ENCODE measurements around the gene SH3D21.

Gene SH3D21

GRCh38 chr1:36306210-36306901, at the start of gene SH3D21:
TSS of gene SH3D21 (plus strand) at chr1:36306368. CDS start at chr1:36306421, 53 bp downstream.
- peak within 1 kb of the TSS; percentile 91 for H3K4me3 ChIP-seq (ENCODE audit: low read length)
- H3K27ac ChIP-seq (ENCODE audit: low read length), result no peak within 1 kb of the TSS
- no peaks in the 10 kb centered on the region; the same call in 1 of the 2 replicates for H3K27me3 ChIP-seq (ENCODE audit: insufficient read depth, low read length)
- H3K4me1 ChIP-seq (ENCODE audit: insufficient read depth, low read length), result peaks cover 4% of the 10 kb centered on the region; the same call in 1 of the 2 replicates
- no peaks in the 10 kb centered on the region for H3K9me3 ChIP-seq (ENCODE audit: insufficient read depth, low read depth, low read length)
- H3K9ac ChIP-seq (ENCODE audit: low read depth, low read length), result peak within 1 kb of the TSS; percentile 72
- peaks cover 50% of the 10 kb centered on the region for H3K36me3 ChIP-seq (ENCODE audit: insufficient read depth, low read depth, low read length)

DNA sequence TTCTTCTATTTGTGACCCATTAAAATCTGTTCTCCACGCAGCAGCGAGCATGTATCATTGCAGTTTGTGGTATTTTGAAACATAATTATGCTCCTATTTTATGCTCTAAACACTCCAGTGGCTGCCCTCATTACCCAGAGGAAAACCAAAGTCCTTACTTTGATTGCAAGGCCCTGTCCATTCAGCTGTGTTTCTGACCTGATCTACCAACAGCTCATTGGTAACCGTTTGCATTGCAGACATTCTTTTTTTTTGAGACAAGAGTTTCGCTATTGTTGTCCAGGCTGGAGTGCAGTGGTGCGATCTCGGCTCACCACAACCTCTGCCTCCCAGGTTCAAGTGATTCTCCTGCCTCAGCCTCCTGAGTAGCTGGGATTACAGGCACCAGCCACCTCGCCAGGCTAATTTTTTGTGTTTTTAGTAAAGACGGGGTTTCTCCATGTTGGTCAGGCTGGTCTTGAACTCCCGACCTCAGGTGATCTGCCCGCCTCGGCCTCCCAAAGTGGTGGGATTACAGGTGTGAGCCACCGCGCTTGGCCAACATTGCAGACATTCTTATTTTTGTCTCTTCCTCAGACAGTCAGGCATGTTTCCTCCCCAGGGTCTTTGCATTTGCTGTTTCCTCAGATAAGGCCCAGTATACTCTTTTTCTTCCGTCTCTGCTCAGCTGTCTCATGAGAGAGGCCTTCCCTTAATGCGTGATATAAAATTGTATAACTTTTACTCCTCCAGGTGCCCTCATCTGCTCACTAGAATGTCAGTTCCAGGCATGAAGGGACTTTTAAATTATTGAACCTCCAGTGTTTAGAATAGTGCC, 49.4 kb upstream of the SH3D21 start:
- Histone ChIP-seq H3K9ac (ENCODE audit: low read depth, low read length) (no peak overlapping the region), H3K36me3 (ENCODE audit: insufficient read depth, low read depth, low read length) (peaks cover 32% of the 10 kb centered on the region), H3K27ac (ENCODE audit: low read length) (no peak overlapping the region)

DNA sequence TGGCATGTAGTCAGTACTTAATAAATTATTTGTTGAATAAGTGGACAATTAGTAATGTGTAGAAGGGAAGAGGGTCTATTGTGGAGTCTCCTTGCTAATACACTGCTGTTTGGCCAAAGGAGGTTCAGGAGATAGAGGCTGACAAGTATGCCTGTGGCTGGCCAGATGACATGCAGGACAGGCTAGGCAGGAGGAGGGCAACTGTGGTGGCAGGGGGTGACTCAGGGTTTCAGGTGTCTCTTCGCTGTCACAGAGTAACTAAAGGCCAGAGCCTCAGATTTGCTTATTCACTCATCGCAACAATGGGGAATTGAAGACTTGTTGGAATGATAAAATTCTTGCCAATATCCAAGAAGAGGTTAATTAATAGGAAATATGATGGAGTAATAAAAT, 48.8 kb upstream of the SH3D21 start:
- no peak overlapping the region for H3K9ac ChIP-seq (ENCODE audit: low read depth, low read length)
- H3K9me3 ChIP-seq (ENCODE audit: insufficient read depth, low read depth, low read length), result no peaks in the 10 kb centered on the region
- H3K4me1 ChIP-seq (ENCODE audit: insufficient read depth, low read length), result no peaks in the 10 kb centered on the region
- H3K4me3 ChIP-seq (ENCODE audit: low read length), result no peak overlapping the region
- no peak overlapping the region for H3K27ac ChIP-seq (ENCODE audit: low read length)
- no peaks in the 10 kb centered on the region for H3K27me3 ChIP-seq (ENCODE audit: insufficient read depth, low read length)
- peaks cover 35% of the 10 kb centered on the region for H3K36me3 ChIP-seq (ENCODE audit: insufficient read depth, low read depth, low read length)

More for the DNA sequence above, 49.4 kb upstream of the SH3D21 start:
- Histone ChIP-seq H3K4me1 (ENCODE audit: insufficient read depth, low read length) (no peaks in the 10 kb centered on the region), H3K4me3 (ENCODE audit: low read length) (no peak overlapping the region), H3K27me3 (ENCODE audit: insufficient read depth, low read length) (no peaks in the 10 kb centered on the region), H3K9me3 (ENCODE audit: insufficient read depth, low read depth, low read length) (no peaks in the 10 kb centered on the region)

DNA sequence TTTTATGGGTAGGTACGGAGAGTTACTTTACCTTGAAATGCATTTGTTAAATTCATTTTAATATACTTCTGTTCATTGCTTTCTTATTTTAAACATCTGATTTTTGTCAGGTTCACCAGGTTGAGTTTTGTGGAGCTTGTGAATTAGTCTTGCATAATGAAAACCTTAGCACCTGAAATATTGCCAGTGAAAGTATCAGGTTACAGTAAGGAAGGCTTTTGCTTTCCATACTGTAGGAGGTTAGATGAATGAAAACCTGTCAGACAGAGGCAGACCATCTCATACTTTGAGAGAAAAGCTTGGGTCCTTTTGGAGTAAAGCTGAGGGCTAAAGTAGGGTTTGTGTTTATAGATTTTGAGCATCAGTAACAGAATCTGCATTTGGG, 47.2 kb upstream of the SH3D21 start:
- H3K27ac ChIP-seq (ENCODE audit: low read length), result no peak overlapping the region
- H3K27me3 ChIP-seq (ENCODE audit: insufficient read depth, low read length), result no peaks in the 10 kb centered on the region
- H3K36me3 ChIP-seq (ENCODE audit: insufficient read depth, low read depth, low read length), result peaks cover 43% of the 10 kb centered on the region
- no peak overlapping the region for H3K9ac ChIP-seq (ENCODE audit: low read depth, low read length)
- no peaks in the 10 kb centered on the region for H3K9me3 ChIP-seq (ENCODE audit: insufficient read depth, low read depth, low read length)
- no peaks in the 10 kb centered on the region for H3K4me1 ChIP-seq (ENCODE audit: insufficient read depth, low read length)
- no peak overlapping the region for H3K4me3 ChIP-seq (ENCODE audit: low read length)

DNA sequence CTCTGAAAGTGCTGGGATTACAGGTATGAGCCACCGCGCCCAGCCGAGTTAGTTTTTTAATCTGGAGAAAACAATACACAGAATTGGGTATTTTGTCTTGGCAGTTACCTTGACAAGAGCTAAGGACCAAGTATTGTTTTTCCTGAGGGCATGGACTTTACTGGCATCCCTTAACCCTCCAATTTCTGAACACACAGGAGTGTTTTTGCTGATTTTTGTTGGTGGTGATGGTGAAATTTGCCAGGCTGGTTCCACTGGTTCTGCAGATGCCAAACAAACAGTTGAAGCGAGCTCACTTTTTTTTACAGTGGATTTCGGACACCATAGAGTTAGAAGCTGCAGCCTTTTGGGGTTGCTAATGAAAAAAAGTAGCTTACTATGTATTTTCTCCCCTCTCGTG, 37.2 kb upstream of the SH3D21 start:
- peaks cover 54% of the 10 kb centered on the region for H3K36me3 ChIP-seq (ENCODE audit: insufficient read depth, low read depth, low read length)
- H3K9me3 ChIP-seq (ENCODE audit: insufficient read depth, low read depth, low read length), result no peaks in the 10 kb centered on the region
- H3K4me1 ChIP-seq (ENCODE audit: insufficient read depth, low read length), result no peaks in the 10 kb centered on the region
- no peaks in the 10 kb centered on the region for H3K27me3 ChIP-seq (ENCODE audit: insufficient read depth, low read length)
- no peak overlapping the region for H3K9ac ChIP-seq (ENCODE audit: low read depth, low read length)
- H3K27ac ChIP-seq (ENCODE audit: low read length), result no peak overlapping the region
- no peak overlapping the region for H3K4me3 ChIP-seq (ENCODE audit: low read length)

DNA sequence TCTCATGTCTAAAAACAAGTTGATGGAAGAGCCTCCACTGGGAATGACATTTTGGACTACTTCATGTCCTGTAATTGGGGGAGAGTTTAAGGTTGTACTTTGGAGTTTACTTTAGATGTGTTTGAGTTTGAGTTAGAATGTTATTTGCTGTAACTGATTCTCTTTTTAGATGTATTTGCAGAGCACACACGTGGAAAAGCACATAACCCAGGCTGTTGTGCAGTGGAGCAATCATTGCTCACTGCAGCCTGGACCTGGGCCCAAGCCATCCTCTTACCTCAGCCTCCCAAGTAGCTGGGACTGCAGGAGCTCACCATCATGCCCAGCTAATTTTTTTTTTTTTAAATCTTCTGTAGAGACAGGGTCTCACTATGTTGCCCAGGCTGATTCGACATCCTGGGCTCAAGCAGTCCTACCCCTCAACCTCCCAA, 36.7 kb upstream of the SH3D21 start:
- no peaks in the 10 kb centered on the region for H3K27me3 ChIP-seq (ENCODE audit: insufficient read depth, low read length)
- peaks cover 54% of the 10 kb centered on the region for H3K36me3 ChIP-seq (ENCODE audit: insufficient read depth, low read depth, low read length)
- H3K9ac ChIP-seq (ENCODE audit: low read depth, low read length), result no peak overlapping the region
- H3K9me3 ChIP-seq (ENCODE audit: insufficient read depth, low read depth, low read length), result no peaks in the 10 kb centered on the region
- no peaks in the 10 kb centered on the region for H3K4me1 ChIP-seq (ENCODE audit: insufficient read depth, low read length)
- H3K27ac ChIP-seq (ENCODE audit: low read length), result no peak overlapping the region
- H3K4me3 ChIP-seq (ENCODE audit: low read length), result no peak overlapping the region

GRCh38 chr1:36273024-36273423, 33.1 kb upstream of the SH3D21 start:
- Histone ChIP-seq H3K27ac (ENCODE audit: low read length) (no peak overlapping the region), H3K9ac (ENCODE audit: low read depth, low read length) (no peak overlapping the region), H3K4me1 (ENCODE audit: insufficient read depth, low read length) (no peaks in the 10 kb centered on the region), H3K4me3 (ENCODE audit: low read length) (no peak overlapping the region), H3K27me3 (ENCODE audit: insufficient read depth, low read length) (no peaks in the 10 kb centered on the region), H3K36me3 (ENCODE audit: insufficient read depth, low read depth, low read length) (peaks cover 44% of the 10 kb centered on the region), H3K9me3 (ENCODE audit: insufficient read depth, low read depth, low read length) (no peaks in the 10 kb centered on the region)

DNA sequence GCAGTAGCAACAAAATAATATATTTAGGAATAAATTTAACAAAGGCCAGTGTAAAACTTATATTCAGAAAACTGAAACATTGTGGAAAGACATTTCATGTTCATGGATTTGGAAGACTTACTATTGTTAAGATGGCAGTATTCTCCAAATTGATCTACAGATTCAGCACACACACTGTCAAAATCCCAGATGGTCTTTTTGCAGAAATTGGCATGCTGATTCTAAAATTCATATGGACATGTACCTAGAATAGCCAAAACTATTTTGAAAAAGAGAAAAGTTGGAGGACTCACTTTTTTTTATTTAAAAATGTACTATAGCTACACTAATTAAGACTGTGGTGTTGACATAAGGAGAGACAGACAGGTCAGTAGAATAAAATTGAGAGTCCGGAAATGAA, 32.0 kb upstream of the SH3D21 start:
- Histone ChIP-seq H3K27me3 (ENCODE audit: insufficient read depth, low read length) (no peaks in the 10 kb centered on the region), H3K9me3 (ENCODE audit: insufficient read depth, low read depth, low read length) (no peaks in the 10 kb centered on the region), H3K4me3 (ENCODE audit: low read length) (no peak overlapping the region), H3K36me3 (ENCODE audit: insufficient read depth, low read depth, low read length) (peaks cover 34% of the 10 kb centered on the region), H3K4me1 (ENCODE audit: insufficient read depth, low read length) (no peaks in the 10 kb centered on the region), H3K9ac (ENCODE audit: low read depth, low read length) (no peak overlapping the region), H3K27ac (ENCODE audit: low read length) (no peak overlapping the region)

DNA sequence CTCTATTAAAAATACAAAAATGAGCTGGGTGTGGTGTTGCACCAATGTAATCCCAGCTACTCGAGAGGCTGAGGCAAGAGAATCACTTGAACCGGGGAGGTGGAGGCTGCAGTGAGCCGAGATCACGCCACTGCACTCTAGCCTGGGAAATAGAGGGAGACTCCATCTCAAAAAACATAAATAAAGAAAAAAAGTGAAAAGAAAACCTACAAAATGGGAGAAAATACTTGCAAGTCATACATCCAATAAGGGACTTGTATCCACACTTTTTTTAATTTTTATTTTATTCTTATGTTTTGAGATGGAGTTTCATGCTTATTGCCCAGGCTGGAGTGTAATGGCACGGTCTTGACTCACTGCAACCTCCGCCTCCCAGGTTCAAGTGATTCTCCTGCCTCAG, 29.5 kb upstream of the SH3D21 start:
- Histone ChIP-seq H3K36me3 (ENCODE audit: insufficient read depth, low read depth, low read length) (peaks cover 23% of the 10 kb centered on the region), H3K4me3 (ENCODE audit: low read length) (no peak overlapping the region)

GRCh38 chr1:36279110-36279788, 26.9 kb upstream of the SH3D21 start:
- Histone ChIP-seq H3K36me3 (ENCODE audit: insufficient read depth, low read depth, low read length) (peaks cover 25% of the 10 kb centered on the region), H3K9ac (ENCODE audit: low read depth, low read length) (no peak overlapping the region), H3K27ac (ENCODE audit: low read length) (no peak overlapping the region), H3K4me3 (ENCODE audit: low read length) (no peak overlapping the region), H3K9me3 (ENCODE audit: insufficient read depth, low read depth, low read length) (no peaks in the 10 kb centered on the region), H3K27me3 (ENCODE audit: insufficient read depth, low read length) (no peaks in the 10 kb centered on the region), H3K4me1 (ENCODE audit: insufficient read depth, low read length) (no peaks in the 10 kb centered on the region)

More for the DNA sequence above, 29.5 kb upstream of the SH3D21 start:
- H3K9ac ChIP-seq (ENCODE audit: low read depth, low read length), result no peak overlapping the region
- H3K9me3 ChIP-seq (ENCODE audit: insufficient read depth, low read depth, low read length), result no peaks in the 10 kb centered on the region
- no peaks in the 10 kb centered on the region for H3K4me1 ChIP-seq (ENCODE audit: insufficient read depth, low read length)
- no peak overlapping the region for H3K27ac ChIP-seq (ENCODE audit: low read length)
- no peaks in the 10 kb centered on the region for H3K27me3 ChIP-seq (ENCODE audit: insufficient read depth, low read length)

DNA sequence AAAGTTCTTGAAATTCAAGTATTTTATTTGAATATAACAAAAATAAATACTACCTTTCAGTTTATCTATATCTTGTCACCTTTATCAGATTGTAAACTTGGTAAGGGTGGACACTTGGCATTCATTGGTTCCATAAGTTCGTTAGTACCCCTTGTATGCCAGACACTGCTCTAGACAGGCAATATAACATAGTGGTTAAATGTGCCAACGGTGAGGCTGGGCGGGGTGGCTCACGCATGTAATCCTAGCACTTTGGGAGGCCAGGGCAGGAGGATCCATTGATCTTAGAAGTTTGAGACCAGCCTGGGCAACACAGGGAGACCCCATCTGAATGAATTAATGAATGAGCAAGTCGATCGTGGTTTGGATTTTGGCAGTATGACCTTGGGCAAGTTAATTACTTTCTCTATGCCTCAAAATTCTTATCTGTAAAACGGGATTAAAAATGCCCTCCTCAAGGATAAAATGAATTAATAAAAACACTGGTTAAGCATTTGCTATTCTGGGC, 26.3 kb upstream of the SH3D21 start:
- Histone ChIP-seq H3K4me1 (ENCODE audit: insufficient read depth, low read length) (no peaks in the 10 kb centered on the region), H3K27ac (ENCODE audit: low read length) (no peak overlapping the region), H3K9ac (ENCODE audit: low read depth, low read length) (no peak overlapping the region), H3K9me3 (ENCODE audit: insufficient read depth, low read depth, low read length) (no peaks in the 10 kb centered on the region), H3K4me3 (ENCODE audit: low read length) (no peak overlapping the region), H3K27me3 (ENCODE audit: insufficient read depth, low read length) (no peaks in the 10 kb centered on the region), H3K36me3 (ENCODE audit: insufficient read depth, low read depth, low read length) (peaks cover 26% of the 10 kb centered on the region)

All from iPS-20b (cell line).